GM19397 (cell line): Measurements from ENCODE around the gene PDIA5.
A peak's percentile ranks its signal among the peaks of the same experiment; 100 is the strongest.

Experiments
- ATAC-seq: cut with Tn5 transposase; IDR thresholded peaks from one replicate; pipeline ENCODE4 v1.9.1; 2021; ENCODE audit warnings: mild to moderate bottlenecking, moderate library complexity; ENCODE audit not compliant: unreplicated experiment

Gene PDIA5

GRCh38 chr3:123066896-123067688 is at the start of gene PDIA5:
TSS of gene PDIA5 (plus strand) at chr3:123067025. CDS start at chr3:123067165, 140 bp downstream.
- ATAC-seq = peak; percentile 89

DNA sequence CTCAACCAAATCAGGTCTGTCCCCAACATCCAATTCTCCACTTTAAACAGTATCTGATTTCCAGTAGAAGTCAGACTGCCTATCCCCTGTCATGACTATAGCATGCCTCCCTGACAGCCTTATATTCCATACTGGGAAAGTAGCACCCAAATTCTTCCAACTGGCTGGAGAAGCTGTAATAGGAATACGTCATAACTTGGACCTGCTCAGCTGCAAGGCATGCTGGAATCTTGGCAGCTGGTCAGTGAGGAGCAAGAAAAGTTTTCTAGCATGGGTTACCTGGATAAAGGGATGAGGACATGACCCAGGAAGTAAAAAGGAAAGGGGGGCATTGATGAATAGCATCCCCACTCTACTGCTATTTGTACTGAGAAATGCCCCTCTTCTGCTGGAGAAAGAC is 48.1 kb upstream of the PDIA5 start:
- no peak for ATAC-seq

DNA sequence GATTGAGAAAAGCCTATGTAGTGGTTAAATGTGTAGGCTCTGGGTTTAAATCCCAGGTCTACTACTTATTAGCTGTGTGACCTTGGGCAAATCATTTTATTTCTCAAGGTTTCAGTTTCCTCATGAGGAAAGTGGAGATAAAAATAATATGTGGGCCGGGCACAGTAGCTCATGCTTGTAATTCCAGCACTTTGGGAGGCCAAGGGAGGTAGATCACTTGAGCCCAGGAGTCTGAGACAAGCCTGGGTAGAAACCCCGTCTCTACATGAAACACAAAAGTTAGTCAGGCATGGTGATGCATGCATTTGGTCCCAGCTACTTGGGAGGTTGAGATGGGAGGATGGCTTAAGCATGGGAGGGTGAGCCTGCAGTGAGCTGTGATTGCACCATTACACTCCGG is 47.7 kb upstream of the PDIA5 start:
- ATAC-seq = no peak

- no peak for ATAC-seq
These were observed 47.2 kb upstream of the PDIA5 start for GRCh38 chr3:123019591-123019990.

DNA sequence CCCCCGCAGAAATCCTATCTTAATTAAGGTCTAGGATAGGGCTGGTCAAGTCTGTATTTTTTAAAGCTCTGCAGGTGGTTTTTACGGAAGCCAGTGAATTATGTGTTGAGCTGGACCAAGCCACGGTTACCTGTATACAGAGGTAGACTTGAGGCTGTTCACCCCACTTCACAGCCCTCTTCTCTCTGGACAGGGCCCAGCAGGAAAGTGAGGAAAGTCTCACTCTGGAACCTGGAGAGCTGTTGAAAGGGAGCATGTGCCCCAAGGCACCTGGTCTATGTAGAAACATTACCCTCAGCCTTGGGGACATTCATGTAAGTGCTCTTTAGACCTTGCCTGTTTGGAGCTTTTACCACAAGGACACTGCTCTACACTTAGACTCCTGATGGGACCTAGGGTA is 46.1 kb upstream of the PDIA5 start:
- ATAC-seq = no peak

DNA sequence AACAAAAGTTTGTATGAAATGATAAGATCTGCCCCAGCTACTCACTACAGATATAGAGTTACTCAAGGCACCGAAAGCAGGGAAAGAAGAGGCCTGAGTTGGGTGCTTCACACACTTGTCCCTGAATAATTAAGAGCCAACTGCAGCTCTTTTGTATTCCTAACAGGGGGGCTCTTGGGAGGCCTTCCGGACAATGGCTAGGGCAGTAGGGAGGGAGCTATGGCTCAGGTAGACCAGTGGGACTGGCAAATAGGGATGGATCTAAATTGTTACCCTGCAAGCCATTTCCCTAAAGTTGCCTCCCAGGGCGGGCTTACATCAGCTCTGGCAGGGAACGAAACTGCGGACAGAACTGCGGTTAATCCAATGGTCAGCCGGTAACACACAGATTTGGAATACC is 45.4 kb upstream of the PDIA5 start:
- no peak for ATAC-seq

- no peak for ATAC-seq
These were observed 44.8 kb upstream of the PDIA5 start for GRCh38 chr3:123021996-123022510.

GRCh38 chr3:123024056-123024455 is 42.8 kb upstream of the PDIA5 start:
- no peak for ATAC-seq

DNA sequence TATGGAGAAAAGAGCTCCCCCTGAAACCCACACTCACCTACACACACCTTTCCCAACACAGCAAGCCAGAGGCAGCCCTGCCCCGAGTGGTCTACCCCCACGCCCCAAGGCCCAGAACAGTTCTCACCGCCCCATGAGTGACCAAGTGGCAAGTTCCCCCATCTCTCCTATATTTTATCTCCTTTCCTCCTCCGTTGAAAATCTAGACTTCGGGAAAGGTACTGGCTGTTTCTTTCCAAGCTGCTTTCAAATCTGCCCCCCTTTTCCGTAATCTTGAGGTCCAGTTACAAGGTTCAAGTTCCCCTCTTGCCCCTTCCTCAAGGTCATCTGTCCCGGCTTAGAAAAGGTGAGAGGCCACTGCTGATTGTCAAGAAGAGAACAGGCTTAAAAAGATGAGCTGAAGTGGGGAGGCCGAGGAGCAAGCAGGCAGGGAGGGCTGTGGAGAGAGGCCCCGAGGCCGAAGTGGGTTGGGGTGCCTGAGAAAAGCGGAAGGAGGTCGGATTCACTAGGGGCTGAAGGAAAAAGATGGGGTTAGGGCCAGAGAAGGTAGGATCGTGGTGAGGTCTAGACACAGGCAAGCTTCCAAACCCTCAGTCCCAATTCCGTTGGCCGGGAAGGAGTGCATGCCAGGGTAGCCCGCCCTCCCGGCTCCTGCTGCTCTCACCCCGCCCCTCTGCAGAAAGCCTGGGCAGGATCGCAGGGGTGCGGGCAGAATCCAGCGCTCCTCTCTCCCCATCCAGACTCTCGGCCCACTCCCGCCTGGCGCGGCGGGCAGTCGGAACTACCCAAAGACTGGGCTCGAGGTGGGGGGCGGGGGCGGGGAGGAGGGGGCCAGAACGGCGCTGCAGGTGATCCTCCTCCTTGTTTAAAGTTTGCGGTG is 40.9 kb upstream of the PDIA5 start:
- ATAC-seq = no peak

GRCh38 chr3:123026565-123027291 is 40.1 kb upstream of the PDIA5 start:
- no peak for ATAC-seq

GRCh38 chr3:123027292-123028232 is 39.3 kb upstream of the PDIA5 start, which contains the start of gene SEMA5B:
TSS of gene SEMA5B (minus strand) at chr3:123027763. CDS start at chr3:122961263, 66,500 bp downstream.
- ATAC-seq = no peak

- no peak for ATAC-seq
These were observed 38.5 kb upstream of the PDIA5 start for GRCh38 chr3:123028233-123028828.

GRCh38 chr3:123031051-123031450 is 35.8 kb upstream of the PDIA5 start:
- no peak for ATAC-seq

DNA sequence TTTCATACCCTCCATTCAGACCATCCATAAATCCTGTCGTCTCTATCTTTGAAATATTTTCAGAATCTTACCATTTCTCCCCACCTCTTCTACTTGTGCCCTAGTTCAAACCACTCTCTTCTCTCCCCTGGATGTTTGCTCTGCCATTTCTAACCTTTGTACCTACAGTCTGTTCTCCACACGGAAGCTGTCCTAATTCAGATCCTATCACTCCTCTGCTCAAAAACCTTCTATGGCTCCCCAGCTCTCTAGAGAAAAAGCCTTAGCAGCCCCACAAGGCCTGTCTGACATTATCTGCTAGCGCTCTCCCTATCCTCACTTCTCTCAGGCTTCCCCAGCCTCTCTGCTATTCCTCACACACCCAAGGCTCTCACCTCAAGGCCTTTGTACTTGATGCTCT is 34.8 kb upstream of the PDIA5 start:
- no peak for ATAC-seq

- no peak for ATAC-seq
These were observed 32.7 kb upstream of the PDIA5 start for GRCh38 chr3:123034120-123034519.

GRCh38 chr3:123034996-123035395 is 31.8 kb upstream of the PDIA5 start:
- no peak for ATAC-seq

DNA sequence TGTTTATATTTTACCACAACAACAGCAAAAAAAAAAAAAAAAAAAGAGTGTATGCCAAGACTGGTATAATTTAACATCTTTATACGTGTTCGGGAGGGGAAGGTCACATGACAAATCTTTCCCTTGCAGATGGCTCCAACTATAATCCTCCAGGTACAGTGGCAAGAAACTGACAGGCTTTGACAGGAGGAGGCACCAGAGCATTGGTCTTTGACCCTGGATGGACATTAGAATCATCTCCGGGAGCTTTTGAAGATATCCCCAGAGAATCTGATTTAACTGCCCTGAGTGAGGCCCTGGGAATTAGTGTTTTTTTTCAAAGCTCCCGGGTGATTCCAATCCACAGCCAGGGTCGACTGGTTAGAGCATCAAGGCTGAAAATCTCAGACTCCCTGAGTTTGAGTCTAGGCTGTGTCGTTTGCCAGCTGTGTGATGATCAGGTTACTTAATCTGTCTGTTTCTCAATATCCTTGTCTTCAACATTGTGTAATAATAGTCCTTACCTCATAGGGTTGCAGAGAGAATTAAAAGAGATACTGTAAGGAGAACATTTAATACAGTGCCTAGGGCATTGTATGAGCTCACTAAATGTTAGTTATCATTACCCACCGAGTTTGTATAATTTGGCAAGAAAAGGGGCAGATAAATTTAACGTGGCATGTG is 30.3 kb upstream of the PDIA5 start:
- no peak for ATAC-seq

GRCh38 chr3:123037015-123037375 is 29.8 kb upstream of the PDIA5 start:
- no peak for ATAC-seq

- ATAC-seq = no peak
These were observed 28.1 kb upstream of the PDIA5 start for GRCh38 chr3:123038751-123039150.
